Testis (tissue), 2 donors: ENCODE data around the gene BIN2.
"Not testable (repeated sequence)": the region's sequence is repeated elsewhere in the genome, so short reads cannot be mapped to it uniquely, and the experiment has no call there.

Experiments used
- POLR2A ChIP-seq: fragments of 450-650 bp; IDR thresholded peaks from one replicate; pipeline ENCODE4 v1.6.1; 2017; ENCODE audit warnings: antibody characterized with exemption, mild to moderate bottlenecking, moderate library complexity
- TF ChIP-seq, protein P1 (sequence below), 3 experiments: fragments of 450-650 bp in 2 of 3; fragments of 200-600 bp in 1 of 3; sonication (generic) in 1 of 3; IDR thresholded peaks; one replicate each; pipeline ENCODE4 v1.5.1; 2016 to 2019; ENCODE audit warnings: antibody characterized with exemption in 3 of 3, mild to moderate bottlenecking in 2 of 3, moderate library complexity in 1 of 3

DNA sequence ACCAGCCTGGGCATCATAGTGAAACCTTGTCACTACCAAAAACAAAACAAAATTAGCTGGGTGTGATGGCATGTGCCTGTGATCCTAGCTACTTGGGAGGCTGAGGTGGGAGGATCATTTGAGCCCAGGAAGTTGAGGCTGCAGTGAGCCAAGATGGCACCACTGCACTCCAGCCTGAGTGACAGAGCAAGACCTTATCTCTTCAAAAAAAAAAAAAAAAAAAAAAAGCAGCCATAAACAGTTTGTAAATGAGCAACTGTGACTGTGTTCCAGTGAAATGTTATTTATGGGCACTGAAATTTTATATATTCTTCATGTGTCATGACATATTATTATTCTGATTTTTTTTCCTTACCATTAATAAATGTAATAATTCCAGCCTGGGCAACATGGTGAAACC, 13.4 kb upstream of the BIN2 start:
- TF ChIP-seq, protein P1, sequence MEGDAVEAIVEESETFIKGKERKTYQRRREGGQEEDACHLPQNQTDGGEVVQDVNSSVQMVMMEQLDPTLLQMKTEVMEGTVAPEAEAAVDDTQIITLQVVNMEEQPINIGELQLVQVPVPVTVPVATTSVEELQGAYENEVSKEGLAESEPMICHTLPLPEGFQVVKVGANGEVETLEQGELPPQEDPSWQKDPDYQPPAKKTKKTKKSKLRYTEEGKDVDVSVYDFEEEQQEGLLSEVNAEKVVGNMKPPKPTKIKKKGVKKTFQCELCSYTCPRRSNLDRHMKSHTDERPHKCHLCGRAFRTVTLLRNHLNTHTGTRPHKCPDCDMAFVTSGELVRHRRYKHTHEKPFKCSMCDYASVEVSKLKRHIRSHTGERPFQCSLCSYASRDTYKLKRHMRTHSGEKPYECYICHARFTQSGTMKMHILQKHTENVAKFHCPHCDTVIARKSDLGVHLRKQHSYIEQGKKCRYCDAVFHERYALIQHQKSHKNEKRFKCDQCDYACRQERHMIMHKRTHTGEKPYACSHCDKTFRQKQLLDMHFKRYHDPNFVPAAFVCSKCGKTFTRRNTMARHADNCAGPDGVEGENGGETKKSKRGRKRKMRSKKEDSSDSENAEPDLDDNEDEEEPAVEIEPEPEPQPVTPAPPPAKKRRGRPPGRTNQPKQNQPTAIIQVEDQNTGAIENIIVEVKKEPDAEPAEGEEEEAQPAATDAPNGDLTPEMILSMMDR (IDR thresholded peaks at IDR 0.05), result not testable (repeated sequence)
- not testable (repeated sequence) for TF ChIP-seq POLR2A
